SK-N-SH (cell line): Measurements from ENCODE around the gene ANKRD12. TPM values are rescaled to one million over a fixed set of nuclear protein-coding genes. Genes with fewer than 3 reads are reported as not detected.

Experiments
- CTCF ChIA-PET: fragments of 300-600, 350-600 bp; formaldehyde crosslinking; extraction: SDS; loops from one replicate; lab custom pipeline; 2021; lab: Yijun Ruan, JAX
- POLR2A ChIA-PET: fragments of 350-600 bp; sonication (Branson Sonifier 250); formaldehyde crosslinking; extraction: SDS; loops from one replicate; lab custom pipeline; 2020; ENCODE audit warnings: antibody characterized with exemption, inconsistent platforms; lab: Yijun Ruan, JAX
- DNase-seq: peaks from one replicate; pipeline ENCODE4 v3.0.0; 2012
- H2AFZ ChIP-seq: fragments of 200-600 bp; sonication (generic); 2 replicates; pipeline ENCODE4 v1.8.1; 2016; ENCODE audit warnings: antibody characterized with exemption, mild to moderate bottlenecking, low read depth
- H3F3A ChIP-seq: fragments of 200-600 bp; sonication (generic); replicated peaks from 2 replicates; pipeline ENCODE3; 2016; ENCODE audit warnings: antibody characterized with exemption, mild to moderate bottlenecking; ENCODE audit not compliant: insufficient read depth
- H3K27ac ChIP-seq, 2 experiments: fragments of 200-500 bp in 1 of 2; fragments of 200-600 bp in 1 of 2; sonication (Bioruptor generic) in 1 of 2; sonication (generic), shearing (Covaris generic) in 1 of 2; 2 replicates each; pipeline versions ENCODE4 v1.5.1 to v1.6.1; 2014 to 2016; ENCODE audit warnings: low read depth in 2 of 2, inconsistent platforms in 1 of 2, low read length in 1 of 2, mild to moderate bottlenecking in 1 of 2, mixed read lengths in 1 of 2
- H3K27me3 ChIP-seq: fragments of 200-600 bp; sonication (generic), shearing (Covaris generic); 2 replicates; pipeline ENCODE4 v1.6.1; 2016; ENCODE audit warnings: mixed run types; ENCODE audit not compliant: insufficient read depth
- H3K36me3 ChIP-seq, 2 experiments: fragments of 200-500 bp in 1 of 2; fragments of 200-600 bp in 1 of 2; sonication (Bioruptor generic) in 1 of 2; sonication (generic) in 1 of 2; replicated peaks in 1 of 2; 2 replicates each; pipeline versions ENCODE3 to v1.5.1; 2014 to 2016; ENCODE audit warnings: low read length in 1 of 2, mild to moderate bottlenecking in 1 of 2; ENCODE audit not compliant: insufficient read depth in 2 of 2, control insufficient read depth in 1 of 2
- H3K4me1 ChIP-seq, 2 experiments: fragments of 200-500 bp in 1 of 2; fragments of 200-600 bp in 1 of 2; sonication (Bioruptor generic) in 1 of 2; sonication (generic), shearing (Covaris generic) in 1 of 2; 2 replicates each; pipeline versions ENCODE4 v1.5.1 to v1.6.1; 2014 to 2016; ENCODE audit warnings: low read depth in 1 of 2, low read length in 1 of 2, mixed run types in 1 of 2; ENCODE audit not compliant: insufficient read depth in 2 of 2, control insufficient read depth in 1 of 2
- H3K4me2 ChIP-seq: fragments of 200-600 bp; sonication (generic), shearing (Covaris generic); 2 replicates; pipeline ENCODE4 v1.6.1; 2017; ENCODE audit warnings: mixed run types
- H3K4me3 ChIP-seq, 2 experiments: fragments of 200-500 bp in 1 of 2; fragments of 200-600 bp in 1 of 2; sonication (Bioruptor generic) in 1 of 2; sonication (generic), shearing (Covaris generic) in 1 of 2; 2 replicates each; pipeline versions ENCODE4 v1.5.1 to v1.8.1; 2014 to 2016; ENCODE audit warnings: low read depth in 2 of 2, inconsistent platforms in 1 of 2, low read length in 1 of 2, mild to moderate bottlenecking in 1 of 2, mixed read lengths in 1 of 2, moderate library complexity in 1 of 2
- H3K79me2 ChIP-seq: fragments of 200-600 bp; sonication (generic); 2 replicates; pipeline ENCODE4 v1.8.1; 2017; ENCODE audit warnings: mild to moderate bottlenecking; ENCODE audit not compliant: insufficient read depth
- H3K9ac ChIP-seq: fragments of 200-600 bp; sonication (generic); 2 replicates; pipeline ENCODE4 v1.6.1; 2017; ENCODE audit warnings: mixed run types
- H3K9me2 ChIP-seq: fragments of 200-600 bp; sonication (generic); 2 replicates; pipeline ENCODE4 v1.6.1; 2017; ENCODE audit warnings: mixed run types
- H3K9me3 ChIP-seq: fragments of 200-600 bp; sonication (generic); 2 replicates; pipeline ENCODE4 v1.6.1; 2017; ENCODE audit warnings: mixed run types, mild to moderate bottlenecking, moderate library complexity
- H4K20me1 ChIP-seq: fragments of 200-600 bp; sonication (generic); 2 replicates; pipeline ENCODE4 v1.6.1; 2017; ENCODE audit warnings: mild to moderate bottlenecking, mixed run types; ENCODE audit not compliant: insufficient read depth
- FOSL2 ChIP-seq: IDR thresholded peaks from 2 replicates; pipeline ENCODE4 v1.4.0; 2012; ENCODE audit warnings: low read depth, mild to moderate bottlenecking, moderate library complexity, borderline replicate concordance
- FOXJ3 ChIP-seq: sonication (generic); formaldehyde crosslinking; IDR thresholded peaks from 2 replicates; pipeline ENCODE4 v1.5.1; 2020; ENCODE audit warnings: mild to moderate bottlenecking, missing genetic modification reagents
- FOXM1 ChIP-seq: IDR thresholded peaks from 2 replicates; pipeline ENCODE4 v1.4.0; 2012; ENCODE audit warnings: low read depth, mild to moderate bottlenecking
- GABPA ChIP-seq: IDR thresholded peaks from 2 replicates; pipeline ENCODE4 v1.4.0; 2012; ENCODE audit warnings: low read depth, mild to moderate bottlenecking
- MEF2A ChIP-seq: IDR thresholded peaks from 2 replicates; pipeline ENCODE4 v1.4.0; 2012; ENCODE audit warnings: low read depth, borderline replicate concordance
- MXI1 ChIP-seq: IDR thresholded peaks from 2 replicates; pipeline ENCODE4 v1.6.1; 2012; ENCODE audit warnings: mild to moderate bottlenecking, low read depth, low read length, improper control_type of control experiment
- NRF1 ChIP-seq: IDR thresholded peaks from 2 replicates; pipeline ENCODE4 v1.6.1; 2012; ENCODE audit warnings: low read depth, mild to moderate bottlenecking, low read length
- POLR2AphosphoS5 ChIP-seq: IDR thresholded peaks from 2 replicates; pipeline ENCODE4 v1.6.1; 2012; ENCODE audit warnings: low read depth, low read length
- RCOR1 ChIP-seq: fragments of 150-350 bp; IDR thresholded peaks from 2 replicates; pipeline ENCODE4 v1.6.1; 2017; ENCODE audit warnings: antibody characterized with exemption, low read length
- RXRA ChIP-seq: IDR thresholded peaks from 2 replicates; pipeline ENCODE4 v1.4.0; 2012; ENCODE audit warnings: low read depth, mild to moderate bottlenecking, borderline replicate concordance
- SIN3A ChIP-seq: IDR thresholded peaks from 2 replicates; pipeline ENCODE4 v1.6.1; 2012; ENCODE audit warnings: low read depth, mild to moderate bottlenecking, low read length, moderate library complexity, borderline replicate concordance
- TAF1 ChIP-seq: IDR thresholded peaks from 2 replicates; pipeline ENCODE4 v1.6.1; 2012; ENCODE audit warnings: low read depth, mild to moderate bottlenecking, low read length, moderate library complexity, borderline replicate concordance
- TEAD4 ChIP-seq: IDR thresholded peaks from 2 replicates; pipeline ENCODE4 v1.4.0; 2012; ENCODE audit warnings: mild to moderate bottlenecking, borderline replicate concordance; ENCODE audit not compliant: insufficient read depth
- YY1 ChIP-seq: IDR thresholded peaks from 2 replicates; pipeline ENCODE4 v1.4.0; 2012; ENCODE audit warnings: low read depth, mild to moderate bottlenecking
- WGBS: methylation state at CpG from one replicate; pipeline ENCODE4 v1.1.6; 2017; ENCODE audit warnings: low lambda C conversion rate; 5-methylcytosine and 5-hydroxymethylcytosine counted together
- polyA plus RNA-seq, 3 experiments: library from polyadenylated mRNA; depleted of rRNA; stranded (reverse); fragments of >200 nt; gene quantifications; 2 replicates each; pipeline ENCODE4 v1.2.3, GENCODE V29; 2012
- TF ChIP-seq, protein P1 (sequence below): IDR thresholded peaks from 2 replicates; pipeline ENCODE4 v1.4.0; 2012; ENCODE audit warnings: low read depth
- TF ChIP-seq, protein P2 (sequence below): IDR thresholded peaks from 2 replicates; pipeline ENCODE4 v1.4.0; 2012; ENCODE audit warnings: low read depth, borderline replicate concordance
- TF ChIP-seq, protein P3 (sequence below): fragments of 150-350 bp; IDR thresholded peaks from 2 replicates; pipeline ENCODE4 v1.6.1; 2016; ENCODE audit warnings: mild to moderate bottlenecking, low read depth, low read length
- TF ChIP-seq, protein P4 (sequence below): IDR thresholded peaks from 2 replicates; pipeline ENCODE4 v1.4.0; 2012; ENCODE audit warnings: low read depth, borderline replicate concordance
- TF ChIP-seq, protein P5 (sequence below): fragments of 200-600 bp; sonication (generic); IDR thresholded peaks from 2 replicates; pipeline ENCODE4 v1.6.1; 2017; ENCODE audit warnings: antibody characterized with exemption, mild to moderate bottlenecking, moderate library complexity

ANKRD12 gene
- polyA plus RNA-seq, 1 of the 3 experiments (the other 2 are of a cell fraction), result 1.3 TPM

DNA sequence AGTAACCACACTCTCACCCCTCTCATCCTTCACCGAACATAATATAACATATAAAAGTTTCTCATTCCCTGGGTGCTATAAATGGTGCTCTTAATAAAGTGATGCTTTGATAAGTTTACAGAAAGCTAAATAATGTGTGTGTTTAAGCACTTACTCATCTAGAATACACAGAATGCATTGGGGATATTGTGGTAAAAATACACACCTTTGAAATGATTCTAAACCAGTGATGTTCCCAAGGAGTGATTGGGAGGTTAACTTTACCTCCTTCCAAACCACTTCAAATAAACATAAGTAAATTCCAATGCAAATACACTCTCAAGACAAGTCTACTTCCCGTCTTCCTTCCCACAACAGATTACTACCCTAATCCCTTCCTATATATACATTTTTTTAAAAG, 112.7 kb downstream of the ANKRD12 start:
- no peak overlapping the region for H3K9ac ChIP-seq
- H3K27ac ChIP-seq, result no peak overlapping the region
- CTCF ChIA-PET, result no interaction called here
- no peaks in the 10 kb centered on the region for H4K20me1 ChIP-seq
- H3K9me3 ChIP-seq, result no peaks in the 10 kb centered on the region
- no peaks in the 10 kb centered on the region for H3K4me1 ChIP-seq
- WGBS, result 98% methylated on average over 2 of the region's 2 CpGs
- no peaks in the 10 kb centered on the region for H3K9me2 ChIP-seq
- H3K36me3 ChIP-seq, result peaks cover 7 to 36% of the 10 kb centered on the region in 2 experiments
- H3K27me3 ChIP-seq, result no peaks in the 10 kb centered on the region
- H3K4me2 ChIP-seq, result no peak overlapping the region
- no peak for DNase-seq
- H3K79me2 ChIP-seq, result no peaks in the 10 kb centered on the region; the same call in 1 of the 2 replicates
- H3K4me3 ChIP-seq, result no peak overlapping the region
- no peaks in the 10 kb centered on the region for H3F3A ChIP-seq
- no peak for TF ChIP-seq TEAD4
- TF ChIP-seq SIN3A, result no peak
- TF ChIP-seq, protein P1, sequence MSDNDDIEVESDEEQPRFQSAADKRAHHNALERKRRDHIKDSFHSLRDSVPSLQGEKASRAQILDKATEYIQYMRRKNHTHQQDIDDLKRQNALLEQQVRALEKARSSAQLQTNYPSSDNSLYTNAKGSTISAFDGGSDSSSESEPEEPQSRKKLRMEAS, result no peak
- no peak for TF ChIP-seq RCOR1
- TF ChIP-seq NRF1, result no peak
- TF ChIP-seq, protein P2, sequence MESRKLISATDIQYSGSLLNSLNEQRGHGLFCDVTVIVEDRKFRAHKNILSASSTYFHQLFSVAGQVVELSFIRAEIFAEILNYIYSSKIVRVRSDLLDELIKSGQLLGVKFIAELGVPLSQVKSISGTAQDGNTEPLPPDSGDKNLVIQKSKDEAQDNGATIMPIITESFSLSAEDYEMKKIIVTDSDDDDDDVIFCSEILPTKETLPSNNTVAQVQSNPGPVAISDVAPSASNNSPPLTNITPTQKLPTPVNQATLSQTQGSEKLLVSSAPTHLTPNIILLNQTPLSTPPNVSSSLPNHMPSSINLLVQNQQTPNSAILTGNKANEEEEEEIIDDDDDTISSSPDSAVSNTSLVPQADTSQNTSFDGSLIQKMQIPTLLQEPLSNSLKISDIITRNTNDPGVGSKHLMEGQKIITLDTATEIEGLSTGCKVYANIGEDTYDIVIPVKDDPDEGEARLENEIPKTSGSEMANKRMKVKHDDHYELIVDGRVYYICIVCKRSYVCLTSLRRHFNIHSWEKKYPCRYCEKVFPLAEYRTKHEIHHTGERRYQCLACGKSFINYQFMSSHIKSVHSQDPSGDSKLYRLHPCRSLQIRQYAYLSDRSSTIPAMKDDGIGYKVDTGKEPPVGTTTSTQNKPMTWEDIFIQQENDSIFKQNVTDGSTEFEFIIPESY, result no peak
- TF ChIP-seq, protein P3, sequence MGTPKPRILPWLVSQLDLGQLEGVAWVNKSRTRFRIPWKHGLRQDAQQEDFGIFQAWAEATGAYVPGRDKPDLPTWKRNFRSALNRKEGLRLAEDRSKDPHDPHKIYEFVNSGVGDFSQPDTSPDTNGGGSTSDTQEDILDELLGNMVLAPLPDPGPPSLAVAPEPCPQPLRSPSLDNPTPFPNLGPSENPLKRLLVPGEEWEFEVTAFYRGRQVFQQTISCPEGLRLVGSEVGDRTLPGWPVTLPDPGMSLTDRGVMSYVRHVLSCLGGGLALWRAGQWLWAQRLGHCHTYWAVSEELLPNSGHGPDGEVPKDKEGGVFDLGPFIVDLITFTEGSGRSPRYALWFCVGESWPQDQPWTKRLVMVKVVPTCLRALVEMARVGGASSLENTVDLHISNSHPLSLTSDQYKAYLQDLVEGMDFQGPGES, result no peak
- no peak for TF ChIP-seq MXI1
- TF ChIP-seq, protein P4, sequence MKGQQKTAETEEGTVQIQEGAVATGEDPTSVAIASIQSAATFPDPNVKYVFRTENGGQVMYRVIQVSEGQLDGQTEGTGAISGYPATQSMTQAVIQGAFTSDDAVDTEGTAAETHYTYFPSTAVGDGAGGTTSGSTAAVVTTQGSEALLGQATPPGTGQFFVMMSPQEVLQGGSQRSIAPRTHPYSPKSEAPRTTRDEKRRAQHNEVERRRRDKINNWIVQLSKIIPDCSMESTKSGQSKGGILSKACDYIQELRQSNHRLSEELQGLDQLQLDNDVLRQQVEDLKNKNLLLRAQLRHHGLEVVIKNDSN, result no peak
- no peak for TF ChIP-seq FOXJ3
- TF ChIP-seq FOSL2, result no peak
- TF ChIP-seq RXRA, result no peak
- TF ChIP-seq, protein P5, sequence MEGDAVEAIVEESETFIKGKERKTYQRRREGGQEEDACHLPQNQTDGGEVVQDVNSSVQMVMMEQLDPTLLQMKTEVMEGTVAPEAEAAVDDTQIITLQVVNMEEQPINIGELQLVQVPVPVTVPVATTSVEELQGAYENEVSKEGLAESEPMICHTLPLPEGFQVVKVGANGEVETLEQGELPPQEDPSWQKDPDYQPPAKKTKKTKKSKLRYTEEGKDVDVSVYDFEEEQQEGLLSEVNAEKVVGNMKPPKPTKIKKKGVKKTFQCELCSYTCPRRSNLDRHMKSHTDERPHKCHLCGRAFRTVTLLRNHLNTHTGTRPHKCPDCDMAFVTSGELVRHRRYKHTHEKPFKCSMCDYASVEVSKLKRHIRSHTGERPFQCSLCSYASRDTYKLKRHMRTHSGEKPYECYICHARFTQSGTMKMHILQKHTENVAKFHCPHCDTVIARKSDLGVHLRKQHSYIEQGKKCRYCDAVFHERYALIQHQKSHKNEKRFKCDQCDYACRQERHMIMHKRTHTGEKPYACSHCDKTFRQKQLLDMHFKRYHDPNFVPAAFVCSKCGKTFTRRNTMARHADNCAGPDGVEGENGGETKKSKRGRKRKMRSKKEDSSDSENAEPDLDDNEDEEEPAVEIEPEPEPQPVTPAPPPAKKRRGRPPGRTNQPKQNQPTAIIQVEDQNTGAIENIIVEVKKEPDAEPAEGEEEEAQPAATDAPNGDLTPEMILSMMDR, result no peak
- no peak for TF ChIP-seq TAF1
- no peak for TF ChIP-seq MEF2A
- TF ChIP-seq YY1, result no peak
- no peak for TF ChIP-seq POLR2AphosphoS5
- TF ChIP-seq FOXM1, result no peak
- TF ChIP-seq GABPA, result no peak
- TF ChIP-seq, all 33 proteins: peak for 0
- POLR2A ChIA-PET, result no interaction called here
- no peak overlapping the region for H2AFZ ChIP-seq
